ENCODE results near the gene CCDC159.
"Not testable (repeated sequence)": the region's sequence is repeated elsewhere in the genome, so short reads cannot be mapped to it uniquely, and the experiment has no call there.

The CCDC159 gene

GRCh38 chr19:11367528-11367927 lies 21.2 kb downstream of the CCDC159 start:
- no peak for DNase-seq (ENCODE audit: low read depth)

- DNase-seq (ENCODE audit: low read depth): no peak
Observed at GRCh38 chr19:11370744-11371143, 24.4 kb downstream of the CCDC159 start.

- DNase-seq (ENCODE audit: low read depth): peak; percentile 32
Observed at GRCh38 chr19:11373166-11373884, 27.0 kb downstream of the CCDC159 start.

GRCh38 chr19:11373885-11374432 lies 27.6 kb downstream of the CCDC159 start:
- no peak for DNase-seq (ENCODE audit: low read depth)

GRCh38 chr19:11374433-11375142 lies 28.3 kb downstream of the CCDC159 start, which contains the start of gene SWSAP1:
Gene SWSAP1, plus strand, starts transcription at chr19:11374666. Its CDS starts 15 bp downstream, at chr19:11374681.
- peak; percentile 100 for DNase-seq (ENCODE audit: low read depth)

GRCh38 chr19:11375143-11375948 lies 29.0 kb downstream of the CCDC159 start:
- no peak for DNase-seq (ENCODE audit: low read depth)

GRCh38 chr19:11377237-11377636 lies 30.9 kb downstream of the CCDC159 start:
- peak; percentile 93 for DNase-seq (ENCODE audit: low read depth)

- DNase-seq (ENCODE audit: low read depth): peak; percentile 52
Observed at GRCh38 chr19:11377756-11378155, 31.4 kb downstream of the CCDC159 start.

GRCh38 chr19:11378319-11379189 lies 32.2 kb downstream of the CCDC159 start:
- peak; percentile 87 for DNase-seq (ENCODE audit: low read depth)

GRCh38 chr19:11379269-11379845 lies 33.0 kb downstream of the CCDC159 start:
- not testable (repeated sequence) for DNase-seq (ENCODE audit: low read depth)

GRCh38 chr19:11379857-11380350 lies 33.6 kb downstream of the CCDC159 start:
- DNase-seq (ENCODE audit: low read depth): no peak

GRCh38 chr19:11380653-11381537 lies 34.6 kb downstream of the CCDC159 start:
- peak; percentile 98 for DNase-seq (ENCODE audit: low read depth)

GRCh38 chr19:11382898-11383705 lies 36.8 kb downstream of the CCDC159 start:
- DNase-seq (ENCODE audit: low read depth): peak; percentile 28

- no peak for DNase-seq (ENCODE audit: low read depth)
Observed at GRCh38 chr19:11383706-11384048, 37.4 kb downstream of the CCDC159 start.

- no peak for DNase-seq (ENCODE audit: low read depth)
Observed at GRCh38 chr19:11384778-11385129, 38.4 kb downstream of the CCDC159 start.

- no peak for DNase-seq (ENCODE audit: low read depth)
Observed at GRCh38 chr19:11387162-11388034, 41.1 kb downstream of the CCDC159 start.

GRCh38 chr19:11390359-11390758 lies 44.0 kb downstream of the CCDC159 start:
- no peak for DNase-seq (ENCODE audit: low read depth)
